K562 (cell line): ENCODE results near the gene OCEL1. TPM values are rescaled to one million over a fixed set of nuclear protein-coding genes. Genes with fewer than 3 reads are reported as not detected.
A peak's percentile ranks its signal among the peaks of the same experiment; 100 is the strongest.

Experiments
- AFF4 ChIP-seq: sonication (generic); formaldehyde crosslinking; IDR thresholded peaks from 2 replicates; pipeline ENCODE4 v1.8.0; 2023; ENCODE audit warnings: mild to moderate bottlenecking, missing genetic modification reagents
- ARNT ChIP-seq, 2 experiments: fragments of 450-650 bp; IDR thresholded peaks; 2 replicates each; pipeline ENCODE4 v1.6.1; 2016; ENCODE audit warnings: mild to moderate bottlenecking in 1 of 2
- EP400 ChIP-seq: fragments of 450-650 bp; IDR thresholded peaks from 2 replicates; pipeline ENCODE4 v1.6.1; 2017; ENCODE audit warnings: antibody characterized with exemption, mild to moderate bottlenecking, moderate library complexity
- FOXA3 ChIP-seq, 2 experiments: fragments of 450-650 bp in 1 of 2; sonication (generic) in 1 of 2; formaldehyde crosslinking; IDR thresholded peaks in 1 of 2; conservative IDR thresholded peaks in 1 of 2; 2 replicates each; pipeline versions ENCODE4 v1.4.0 to v1.8.0; 2020 to 2022; ENCODE audit warnings: mild to moderate bottlenecking in 2 of 2, missing genetic modification reagents in 1 of 2
- FOXK2 ChIP-seq, 2 experiments: fragments of 450-650 bp; IDR thresholded peaks in 1 of 2; conservative IDR thresholded peaks in 1 of 2; 2 replicates each; pipeline ENCODE4 v1.6.1; 2016; ENCODE audit warnings: low read depth in 2 of 2, mild to moderate bottlenecking in 1 of 2
- HOXB6 ChIP-seq: fragments of 250-450 bp; sonication (Bioruptor Pico); IDR thresholded peaks from 2 replicates; pipeline ENCODE4 v1.5.1; 2022; ENCODE audit warnings: mild to moderate bottlenecking, borderline replicate concordance
- MECOM ChIP-seq: fragments of 250-450 bp; sonication (Bioruptor Pico); IDR thresholded peaks from 2 replicates; pipeline ENCODE4 v1.8.0; 2022; ENCODE audit warnings: inconsistent platforms
- MEIS2 ChIP-seq: fragments of 450-650 bp; IDR thresholded peaks from 2 replicates; pipeline ENCODE4 v1.6.1; 2014; ENCODE audit warnings: mild to moderate bottlenecking; ENCODE audit not compliant: partially characterized antibody
- NKRF ChIP-seq: fragments of 450-650 bp; IDR thresholded peaks from 2 replicates; pipeline ENCODE4 v1.6.1; 2016; ENCODE audit warnings: borderline replicate concordance
- PHF20 ChIP-seq: fragments of 450-650 bp; IDR thresholded peaks from 2 replicates; pipeline ENCODE4 v1.6.1; 2018; ENCODE audit not compliant: partially characterized antibody
- PKNOX1 ChIP-seq: fragments of 450-650 bp; IDR thresholded peaks from 2 replicates; pipeline ENCODE4 v1.6.1; 2016
- SMC3 ChIP-seq: conservative IDR thresholded peaks from 2 replicates; pipeline ENCODE4 v1.6.1; 2011; ENCODE audit warnings: low read depth, low read length, improper control_type of control experiment; ENCODE audit not compliant: insufficient read depth
- TBL1XR1 ChIP-seq, 2 experiments: IDR thresholded peaks; 2 replicates each; pipeline ENCODE4 v1.6.1; 2012; ENCODE audit warnings: improper control_type of control experiment in 2 of 2, low read length in 2 of 2, mild to moderate bottlenecking in 1 of 2
- U2AF1 ChIP-seq: fragments of 200-400 bp; formaldehyde crosslinking; optimal IDR thresholded peaks from 2 replicates; pipeline ENCODE3; 2017; ENCODE audit warnings: mild to moderate bottlenecking, low read depth, low read length, moderate library complexity
- polyA plus RNA-seq, 8 experiments: library from polyadenylated mRNA; depleted of rRNA in 4 of 8; stranded (reverse) in 5 of 8; unstranded in 3 of 8; fragments of >200 nt; fragmentation: Nextera tagmentation in 2 of 8; fragmentation: Illumina TruSeq in 1 of 8; extraction: Ambion mirVana in 2 of 8; extraction: Trizol in 1 of 8; gene quantifications; 2 replicates each; pipeline versions ENCODE4 v1.2.1 to v1.2.3, GENCODE V29; 2011 to 2014; ENCODE audit warnings: inconsistent platforms in 1 of 8, missing spikeins in 1 of 8
- total RNA-seq, 7 experiments: library from RNA; depleted of rRNA in 6 of 7; stranded (reverse); fragments of >200 nt in 6 of 7; fragmentation: Illumina TruSeq in 2 of 7; extraction: Trizol in 2 of 7; gene quantifications; 2 replicates each; pipeline versions ENCODE4 v1.2.1 to v1.2.3, GENCODE V29; 2011 to 2021; ENCODE audit warnings: low replicate concordance in 1 of 7

Gene OCEL1
- total and polyA plus RNA-seq, 9 of the 15 experiments (the other 6 are each of a cell fraction or from before 2014, with no cell fraction given), result 8.0 to 38.0 (median 12.4) TPM

GRCh38 chr19:17260842-17261325 lies 34.9 kb downstream of the OCEL1 start (continued):
- TF ChIP-seq AFF4 (CRISPR knock-in tag) (no peak), TBL1XR1 (IDR thresholded peaks at IDR 0.05; ENCODE audit: low read length in 2 of 2) (peak in 1 of 2 experiments; percentile 38; a peak in 1 of 4 replicates), PKNOX1 (0 out of 2 replicates have a peak, but pooled peaks have one; percentile 25), MEIS2 (no peak), NKRF (peak; percentile 41; the same call in 1 of the 2 replicates), FOXK2 (conservative IDR thresholded peaks at IDR 0.05 in 1 of 2, IDR thresholded peaks at IDR 0.05 in 1 of 2; ENCODE audit: low read depth in 2 of 2) (peak in 1 of 2 experiments; percentile 43; a peak in 1 of 4 replicates), EP400 (peak; percentile 60; the same call in 1 of the 2 replicates), SMC3 (peak; percentile 86), FOXA3 (CRISPR knock-in tag; conservative IDR thresholded peaks at IDR 0.05 in 1 of 2, IDR thresholded peaks at IDR 0.05 in 1 of 2) (no peak), PHF20 (peak; percentile 61), MECOM (CRISPR knock-in tag) (no peak), ARNT (IDR thresholded peaks at IDR 0.05) (peak in 1 of 2 experiments; percentile 78; a peak in 2 of 4 replicates), HOXB6 (CRISPR knock-in tag) (no peak), U2AF1 (no peak)
